ENCODE results near the gene NSMF. TPM values are rescaled to one million over a fixed set of nuclear protein-coding genes. Genes with fewer than 3 reads are reported as not detected.
"Not testable (repeated sequence)": the region's sequence is repeated elsewhere in the genome, so short reads cannot be mapped to it uniquely, and the experiment has no call there.

The NSMF gene
- total RNA-seq, 2 experiments from 2014 or later = 104 to 109 TPM

GRCh38 chr9:137411260-137411644 is 47.9 kb downstream of the NSMF start:
- no peak for TF ChIP-seq CTCF (IDR thresholded peaks at IDR 0.05)
- Histone ChIP-seq H3K4me3 (ENCODE audit: low read length) (peak overlapping the region; percentile 16), H3K9me3 (ENCODE audit: control insufficient read depth in 1 of 2, insufficient read depth in 1 of 2, low read length in 2 of 2) (no peaks in the 10 kb centered on the region), H3K27me3 (ENCODE audit: control insufficient read depth in 1 of 2, insufficient read depth in 2 of 2, low read length in 2 of 2) (peaks cover 0 to 8% of the 10 kb centered on the region in 2 experiments), H3K36me3 (ENCODE audit: insufficient read depth, low read length) (no peaks in the 10 kb centered on the region), H3K4me1 (ENCODE audit: insufficient read depth, low read length) (peaks cover 30% of the 10 kb centered on the region), H3K27ac (ENCODE audit: low read depth in 1 of 2, low read length in 2 of 2) (no peak overlapping the region)
- no peaks in the 10 kb centered on the region for H3K36me3 Mint-ChIP-seq (ENCODE audit: low read depth)
- peaks cover 6% of the 10 kb centered on the region for H3K4me1 Mint-ChIP-seq (ENCODE audit: low read depth)
- intact Hi-C loops (cut with DNase I, micrococcal nuclease) = no loop called here
- ChIA-PET CTCF (interaction anchor here (0.6 kb wide), 1 partner anchor 10 kb away, joined by 3 read pairs; no protein-coding TSS in a partner anchor), POLR2A (interaction anchor here (0.9 to 1.2 kb wide), 2 partner anchors 11 to 24 kb away, joined by 3 read pairs; partner anchors contain the start of gene EXD3)
- ATAC-seq (ENCODE audit: poor library complexity) (no peak), DNase-seq (no peak)
- no peak overlapping the region for H3K4me3 Mint-ChIP-seq
- no peaks in the 10 kb centered on the region for H3K9me3 Mint-ChIP-seq
- H3K27ac Mint-ChIP-seq = no peak overlapping the region
- peaks cover 5% of the 10 kb centered on the region for H3K27me3 Mint-ChIP-seq

- no peak overlapping the region for H3K4me3 ChIP-seq (ENCODE audit: low read length)
- H3K27ac ChIP-seq (ENCODE audit: low read depth in 1 of 2, low read length in 2 of 2) = no peak overlapping the region
- intact Hi-C loops (cut with DNase I, micrococcal nuclease) = no loop called here
- Mint-ChIP-seq H3K4me1 (ENCODE audit: low read depth) (peaks cover 6% of the 10 kb centered on the region), H3K9me3 (no peaks in the 10 kb centered on the region), H3K27me3 (peaks cover 5% of the 10 kb centered on the region), H3K36me3 (ENCODE audit: low read depth) (no peaks in the 10 kb centered on the region), H3K27ac (no peak overlapping the region), H3K4me3 (no peak overlapping the region)
- peaks cover 0 to 10% of the 10 kb centered on the region in 2 experiments for H3K27me3 ChIP-seq (ENCODE audit: control insufficient read depth in 1 of 2, insufficient read depth in 2 of 2, low read length in 2 of 2)
- no peaks in the 10 kb centered on the region for H3K9me3 ChIP-seq (ENCODE audit: control insufficient read depth in 1 of 2, insufficient read depth in 1 of 2, low read length in 2 of 2)
- H3K4me1 ChIP-seq (ENCODE audit: insufficient read depth, low read length) = peaks cover 30% of the 10 kb centered on the region
- ATAC-seq (ENCODE audit: poor library complexity) = no peak
- DNase-seq = no peak
- ChIA-PET CTCF (interaction anchor here (0.6 kb wide), 1 partner anchor 10 kb away, joined by 3 read pairs; no protein-coding TSS in a partner anchor), POLR2A (interaction anchor here (0.9 to 1.2 kb wide), 2 partner anchors 12 to 24 kb away, joined by 3 read pairs; partner anchors contain the start of gene EXD3)
- no peaks in the 10 kb centered on the region for H3K36me3 ChIP-seq (ENCODE audit: insufficient read depth, low read length)
- TF ChIP-seq CTCF (IDR thresholded peaks at IDR 0.05) = no peak
Observed at GRCh38 chr9:137410891-137411249, 48.3 kb downstream of the NSMF start.

- DNase-seq; H3K27ac Mint-ChIP-seq; H3K4me3 Mint-ChIP-seq; ATAC-seq (ENCODE audit: poor library complexity); CTCF ChIA-PET; H3K27me3 Mint-ChIP-seq; H3K9me3 ChIP-seq (ENCODE audit: control insufficient read depth in 1 of 2, insufficient read depth in 1 of 2, low read length in 2 of 2); intact Hi-C loops (cut with DNase I, micrococcal nuclease); H3K4me1 Mint-ChIP-seq (ENCODE audit: low read depth); H3K9me3 Mint-ChIP-seq; H3K4me3 ChIP-seq (ENCODE audit: low read length); H3K27ac ChIP-seq (ENCODE audit: low read depth in 1 of 2, low read length in 2 of 2); H3K36me3 Mint-ChIP-seq (ENCODE audit: low read depth); H3K36me3 ChIP-seq (ENCODE audit: insufficient read depth, low read length); H3K27me3 ChIP-seq (ENCODE audit: control insufficient read depth in 1 of 2, insufficient read depth in 2 of 2, low read length in 2 of 2): not testable (repeated sequence)
- H3K4me1 ChIP-seq (ENCODE audit: insufficient read depth, low read length) = peaks cover 30% of the 10 kb centered on the region
- POLR2A ChIA-PET = interaction anchor here (0.9 to 2.1 kb wide), 3 partner anchors 12 to 23 kb away, joined by 3 to 8 read pairs (median 3); partner anchors contain the start of genes EXD3 and NOXA1
Observed at GRCh38 chr9:137410236-137410890, 48.8 kb downstream of the NSMF start.
